Karpas-422 (cell line): ENCODE data around the gene ST6GALNAC4. TPM values are rescaled to one million over a fixed set of nuclear protein-coding genes. Genes with fewer than 3 reads are reported as not detected.

Source experiments
- DNase-seq: peaks from one replicate; pipeline ENCODE4 v3.0.0-alpha.2; 2015
- H2AFZ ChIP-seq: fragments of 200-600 bp; sonication (generic); 2 replicates; pipeline ENCODE4 v1.6.1; 2014; ENCODE audit warnings: antibody characterized with exemption, low read length, mixed read lengths
- H3K27ac ChIP-seq: fragments of 200-600 bp; sonication (generic); 2 replicates; pipeline ENCODE4 v1.5.1; 2014; ENCODE audit warnings: mild to moderate bottlenecking, low read length, moderate library complexity
- H3K27me3 ChIP-seq: fragments of 200-600 bp; sonication (generic); 2 replicates; pipeline ENCODE4 v1.6.1; 2014; ENCODE audit warnings: low read length, mixed read lengths
- H3K36me3 ChIP-seq: fragments of 200-600 bp; sonication (generic); 2 replicates; pipeline ENCODE4 v1.6.1; 2014; ENCODE audit warnings: low read length, mixed read lengths; ENCODE audit not compliant: insufficient read depth
- H3K4me1 ChIP-seq: fragments of 200-600 bp; sonication (generic); 2 replicates; pipeline ENCODE4 v1.6.1; 2014; ENCODE audit warnings: mild to moderate bottlenecking, low read length, mixed read lengths
- H3K4me2 ChIP-seq: fragments of 200-600 bp; sonication (generic); 2 replicates; pipeline ENCODE4 v1.6.1; 2014; ENCODE audit warnings: low read length, low read depth, mild to moderate bottlenecking; ENCODE audit not compliant: poor library complexity, severe bottlenecking
- H3K4me3 ChIP-seq: fragments of 200-600 bp; sonication (generic); 2 replicates; pipeline ENCODE4 v1.5.1; 2014; ENCODE audit warnings: mild to moderate bottlenecking, antibody characterized with exemption, low read length, mixed read lengths
- H3K79me2 ChIP-seq: fragments of 200-600 bp; sonication (generic); 2 replicates; pipeline ENCODE4 v1.6.1; 2014; ENCODE audit warnings: mild to moderate bottlenecking, low read length, mixed read lengths
- H3K9ac ChIP-seq: fragments of 200-600 bp; sonication (generic); 2 replicates; pipeline ENCODE4 v1.6.0; 2014; ENCODE audit warnings: low read length
- H3K9me2 ChIP-seq: fragments of 200-600 bp; sonication (generic), shearing (Covaris generic); replicated peaks from 2 replicates; pipeline ENCODE4 v1.6.0; 2014; ENCODE audit warnings: mild to moderate bottlenecking, low read length, moderate library complexity; ENCODE audit not compliant: insufficient read depth
- H3K9me3 ChIP-seq: fragments of 300-700, 200-600 bp; sonication (generic); 2 replicates; pipeline ENCODE4 v1.6.1; 2014; ENCODE audit warnings: low read length, mixed read lengths
- H4K20me1 ChIP-seq: fragments of 200-600 bp; sonication (generic); 2 replicates; pipeline ENCODE4 v1.6.1; 2014; ENCODE audit warnings: mild to moderate bottlenecking, antibody characterized with exemption, low read length, low read depth; ENCODE audit not compliant: insufficient read depth
- total RNA-seq: library from RNA; depleted of rRNA; stranded (reverse); fragments of >200 nt; shearing (Covaris generic); gene quantifications from 2 replicates; pipeline ENCODE4 v1.2.3, GENCODE V29; 2014; ENCODE audit warnings: low replicate concordance

Gene ST6GALNAC4
- total RNA-seq, 1 experiment from 2014 or later, result 23.5 TPM

- Histone ChIP-seq H3K9me2 (no peaks in the 10 kb centered on the region), H3K36me3 (peaks cover 11% of the 10 kb centered on the region; the same call in 1 of the 2 replicates), H3K9me3 (no peaks in the 10 kb centered on the region), H2AFZ (no peak overlapping the region), H3K9ac (no peak overlapping the region), H4K20me1 (no peaks in the 10 kb centered on the region), H3K27ac (peak overlapping the region; percentile 38; the same call in 1 of the 2 replicates), H3K4me3 (no peak overlapping the region), H3K27me3 (no peaks in the 10 kb centered on the region), H3K4me1 (peaks cover 34% of the 10 kb centered on the region), H3K4me2 (no peak overlapping the region), H3K79me2 (peaks cover 7% of the 10 kb centered on the region)
- no peak for DNase-seq
These were observed 6.1 kb downstream of the ST6GALNAC4 start for GRCh38 chr9:127910613-127911205.

- Histone ChIP-seq H3K4me1 (peaks cover 34% of the 10 kb centered on the region), H3K27me3 (no peaks in the 10 kb centered on the region), H3K9me2 (no peaks in the 10 kb centered on the region), H3K4me2 (no peak overlapping the region), H4K20me1 (no peaks in the 10 kb centered on the region), H3K36me3 (peaks cover 10% of the 10 kb centered on the region; the same call in 1 of the 2 replicates), H3K79me2 (peaks cover under 1% of the 10 kb centered on the region; the same call in 1 of the 2 replicates), H3K9me3 (no peaks in the 10 kb centered on the region), H3K4me3 (no peak overlapping the region), H3K9ac (no peak overlapping the region), H2AFZ (no peak overlapping the region), H3K27ac (no peak overlapping the region)
- no peak for DNase-seq
These were observed 7.0 kb downstream of the ST6GALNAC4 start for GRCh38 chr9:127909839-127910273.

GRCh38 chr9:127908660-127908926 is 8.2 kb downstream of the ST6GALNAC4 start:
- Histone ChIP-seq H2AFZ (no peak overlapping the region), H3K4me3 (no peak overlapping the region), H3K9me2 (no peaks in the 10 kb centered on the region), H3K9ac (no peak overlapping the region), H3K27me3 (no peaks in the 10 kb centered on the region), H3K4me2 (no peak overlapping the region), H3K9me3 (no peaks in the 10 kb centered on the region), H3K36me3 (peaks cover 3% of the 10 kb centered on the region; the same call in 1 of the 2 replicates), H4K20me1 (no peaks in the 10 kb centered on the region), H3K79me2 (no peaks in the 10 kb centered on the region), H3K4me1 (peaks cover 43% of the 10 kb centered on the region), H3K27ac (no peak overlapping the region)
- no peak for DNase-seq

GRCh38 chr9:127907867-127908659 is 8.8 kb downstream of the ST6GALNAC4 start:
- DNase-seq, result no peak
- Histone ChIP-seq H3K27me3 (no peaks in the 10 kb centered on the region), H4K20me1 (no peaks in the 10 kb centered on the region), H3K27ac (no peak overlapping the region), H3K4me3 (no peak overlapping the region), H3K9ac (no peak overlapping the region), H3K4me2 (no peak overlapping the region), H3K79me2 (no peaks in the 10 kb centered on the region), H3K9me3 (no peaks in the 10 kb centered on the region), H3K9me2 (no peaks in the 10 kb centered on the region), H3K36me3 (peaks cover 3% of the 10 kb centered on the region; the same call in 1 of the 2 replicates), H2AFZ (no peak overlapping the region), H3K4me1 (peaks cover 48% of the 10 kb centered on the region)

GRCh38 chr9:127905788-127906191 is 11.1 kb downstream of the ST6GALNAC4 start:
- DNase-seq, result no peak
- H2AFZ ChIP-seq, result no peak overlapping the region
- H4K20me1 ChIP-seq, result no peaks in the 10 kb centered on the region
- no peaks in the 10 kb centered on the region for H3K9me2 ChIP-seq
- H3K9me3 ChIP-seq, result no peaks in the 10 kb centered on the region
- peaks cover 3% of the 10 kb centered on the region; the same call in 1 of the 2 replicates for H3K36me3 ChIP-seq
- peaks cover 47% of the 10 kb centered on the region for H3K4me1 ChIP-seq
- no peaks in the 10 kb centered on the region for H3K27me3 ChIP-seq
- H3K4me2 ChIP-seq, result no peak overlapping the region
- H3K27ac ChIP-seq, result no peak overlapping the region
- H3K79me2 ChIP-seq, result no peaks in the 10 kb centered on the region
- no peak overlapping the region for H3K4me3 ChIP-seq
- peak overlapping the region; percentile 37; the same call in 1 of the 2 replicates for H3K9ac ChIP-seq

- Histone ChIP-seq H3K4me2 (no peak overlapping the region), H3K4me1 (peaks cover 53% of the 10 kb centered on the region), H3K9me2 (no peaks in the 10 kb centered on the region), H3K36me3 (peaks cover 3% of the 10 kb centered on the region; the same call in 1 of the 2 replicates), H2AFZ (no peak overlapping the region), H3K79me2 (no peaks in the 10 kb centered on the region), H4K20me1 (no peaks in the 10 kb centered on the region), H3K4me3 (no peak overlapping the region), H3K27ac (0 out of 2 replicates have a peak overlapping the region, but pooled peaks have one; percentile 10), H3K9ac (peak overlapping the region; percentile 48), H3K27me3 (no peaks in the 10 kb centered on the region), H3K9me3 (no peaks in the 10 kb centered on the region)
- no peak for DNase-seq
These were observed 11.7 kb downstream of the ST6GALNAC4 start for GRCh38 chr9:127905004-127905728.

GRCh38 chr9:127904561-127905003 is 12.3 kb downstream of the ST6GALNAC4 start:
- Histone ChIP-seq H3K4me3 (no peak overlapping the region), H3K79me2 (no peaks in the 10 kb centered on the region), H3K27me3 (no peaks in the 10 kb centered on the region), H3K9me3 (no peaks in the 10 kb centered on the region), H4K20me1 (no peaks in the 10 kb centered on the region), H3K4me2 (no peak overlapping the region), H3K4me1 (peaks cover 59% of the 10 kb centered on the region), H3K27ac (no peak overlapping the region), H3K9me2 (no peaks in the 10 kb centered on the region), H3K9ac (no peak overlapping the region; the same call in 1 of the 2 replicates), H3K36me3 (peaks cover 3% of the 10 kb centered on the region; the same call in 1 of the 2 replicates), H2AFZ (no peak overlapping the region)
- no peak for DNase-seq
